Osteocyte (in vitro differentiated cells): ENCODE data around the gene DIP2C. TPM values are rescaled to one million over a fixed set of nuclear protein-coding genes. Genes with fewer than 3 reads are reported as not detected.

ENCODE experiments used
- DNase-seq: peaks from one replicate; pipeline ENCODE4 v3.0.0; 2021; ENCODE audit warnings: mixed read lengths; ENCODE audit not compliant: unreplicated experiment; ENCODE audit errors: extremely low spot score
- H3K27ac Mint-ChIP-seq: one replicate; pipeline ENCODE4 v1.8.0; 2021; ENCODE audit warnings: mild to moderate bottlenecking, mixed read lengths; ENCODE audit not compliant: unreplicated experiment
- H3K27me3 Mint-ChIP-seq: one replicate; pipeline ENCODE4 v1.8.0; 2021; ENCODE audit warnings: mixed read lengths; ENCODE audit not compliant: unreplicated experiment
- H3K36me3 Mint-ChIP-seq: one replicate; pipeline ENCODE4 v1.8.0; 2021; ENCODE audit warnings: mixed read lengths; ENCODE audit not compliant: unreplicated experiment
- H3K4me1 Mint-ChIP-seq: one replicate; pipeline ENCODE4 v1.8.0; 2021; ENCODE audit warnings: mixed read lengths; ENCODE audit not compliant: unreplicated experiment
- H3K4me3 Mint-ChIP-seq: one replicate; pipeline ENCODE4 v1.8.0; 2021; ENCODE audit warnings: mild to moderate bottlenecking, moderate library complexity, mixed read lengths; ENCODE audit not compliant: unreplicated experiment
- H3K9me3 Mint-ChIP-seq: one replicate; pipeline ENCODE4 v1.8.0; 2021; ENCODE audit warnings: mixed read lengths; ENCODE audit not compliant: unreplicated experiment
- CTCF ChIP-seq: fragments of 200-600 bp; sonication (generic); IDR thresholded peaks from 2 replicates; pipeline ENCODE4 v1.5.0; 2021; ENCODE audit warnings: antibody characterized with exemption, mild to moderate bottlenecking, moderate library complexity
- total RNA-seq: library from RNA; stranded (reverse); gene quantifications from 2 replicates; pipeline ENCODE4 v1.2.1, GENCODE V29; 2021

Gene DIP2C
- total RNA-seq, 1 donor from 2014 or later: 36.8 TPM

DNA sequence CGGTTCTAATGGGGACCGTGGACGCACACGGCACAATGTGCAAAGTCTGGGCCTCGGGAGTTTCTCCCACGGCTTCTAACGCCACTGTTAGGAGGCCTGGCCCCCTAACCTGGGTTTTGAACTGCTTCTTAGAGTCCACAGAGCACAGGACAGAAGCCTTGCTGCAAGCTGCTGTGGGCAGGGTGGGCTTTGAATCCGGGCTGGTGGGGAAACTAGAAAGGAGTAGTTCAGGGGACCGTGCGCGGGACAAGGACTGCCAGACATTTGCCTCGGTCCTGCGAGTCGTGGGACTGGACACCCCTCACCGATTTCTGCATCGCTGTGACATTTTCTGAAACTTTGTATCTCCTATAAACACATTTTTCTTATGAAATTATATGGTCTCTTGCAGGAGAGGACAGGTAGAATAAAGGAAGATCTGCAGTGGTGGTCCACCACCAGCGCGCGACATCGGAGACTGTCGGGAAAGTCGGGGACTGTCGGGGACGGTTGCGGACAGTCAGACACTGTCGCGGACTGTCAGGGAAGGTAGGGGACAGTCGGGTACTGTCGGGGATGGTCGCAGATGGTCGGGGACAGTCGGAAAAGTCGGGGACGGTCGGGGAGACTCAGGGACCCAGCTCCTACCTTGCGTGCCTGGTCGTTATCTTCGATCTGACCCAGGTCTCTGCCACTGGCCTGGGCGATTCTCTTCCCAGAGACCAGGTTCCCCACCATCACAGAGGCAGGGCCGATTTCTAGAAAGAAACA lies 332.1 kb downstream of the DIP2C start:
- Mint-ChIP-seq H3K4me1 (peaks cover 4% of the 10 kb centered on the region), H3K9me3 (no peaks in the 10 kb centered on the region), H3K4me3 (no peak overlapping the region), H3K27ac (no peak overlapping the region), H3K36me3 (peaks cover 42% of the 10 kb centered on the region), H3K27me3 (no peaks in the 10 kb centered on the region)
- DNase-seq: no peak
- no peak for TF ChIP-seq CTCF

DNA sequence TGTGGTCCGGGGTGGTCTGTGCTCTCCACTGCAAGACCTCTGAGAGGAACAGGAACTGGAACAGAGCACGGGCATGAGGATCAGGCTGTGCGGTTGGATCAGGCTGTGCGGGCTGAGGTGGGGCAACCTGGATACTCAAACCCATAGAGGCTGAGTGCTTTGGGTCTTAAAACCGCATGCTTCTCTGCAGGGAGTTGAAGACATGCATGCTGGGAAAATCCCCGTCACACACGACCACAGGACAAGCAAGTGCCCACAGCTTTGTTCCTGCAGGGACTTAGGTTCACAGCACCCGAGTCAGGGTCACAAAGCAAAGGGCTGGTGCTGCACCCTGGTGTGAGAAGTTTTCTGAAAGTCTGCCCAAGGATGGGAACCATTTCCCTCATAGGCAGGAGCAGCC lies 333.0 kb downstream of the DIP2C start:
- H3K27ac Mint-ChIP-seq: no peak overlapping the region
- peaks cover 37% of the 10 kb centered on the region for H3K36me3 Mint-ChIP-seq
- TF ChIP-seq CTCF: no peak
- DNase-seq: no peak
- no peak overlapping the region for H3K4me3 Mint-ChIP-seq
- no peaks in the 10 kb centered on the region for H3K9me3 Mint-ChIP-seq
- H3K4me1 Mint-ChIP-seq: no peaks in the 10 kb centered on the region
- H3K27me3 Mint-ChIP-seq: no peaks in the 10 kb centered on the region

DNA sequence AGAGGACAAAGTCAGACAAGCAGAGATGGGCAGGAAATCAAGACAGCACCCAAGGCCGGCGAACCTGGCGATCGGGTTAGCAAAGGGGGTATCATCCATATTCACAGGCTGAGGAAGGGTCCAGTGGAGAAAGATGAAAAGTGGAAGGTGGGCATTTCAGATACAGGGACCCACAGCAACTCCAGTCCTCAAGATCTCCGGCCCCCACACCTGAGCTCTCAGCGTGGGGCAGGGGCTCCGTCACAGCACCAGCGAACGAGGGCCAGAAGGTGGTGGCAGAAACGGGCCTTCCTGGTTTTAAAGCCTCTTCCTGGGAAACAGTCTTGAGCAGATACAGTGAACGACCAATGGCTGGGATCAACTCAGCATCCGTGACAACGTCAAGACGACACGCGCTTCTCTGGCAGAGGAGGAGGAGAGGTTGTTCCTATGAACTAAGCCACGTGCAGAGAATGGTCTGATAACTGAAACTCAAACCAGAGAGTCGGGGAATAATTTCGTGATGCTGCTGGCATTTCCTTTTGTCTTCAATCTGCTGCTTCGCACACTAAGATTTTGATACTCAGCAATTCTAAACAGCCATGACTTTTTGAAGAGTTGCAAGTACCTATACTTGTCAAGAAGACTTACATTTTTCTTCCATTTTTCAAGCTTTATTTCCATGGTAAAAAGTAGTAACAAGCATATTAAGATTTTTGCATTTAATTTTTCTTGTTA lies 334.4 kb downstream of the DIP2C start:
- DNase-seq: no peak
- H3K4me3 Mint-ChIP-seq: no peak overlapping the region
- TF ChIP-seq CTCF: no peak
- peaks cover 32% of the 10 kb centered on the region for H3K36me3 Mint-ChIP-seq
- H3K4me1 Mint-ChIP-seq: no peaks in the 10 kb centered on the region
- H3K27me3 Mint-ChIP-seq: no peaks in the 10 kb centered on the region
- H3K9me3 Mint-ChIP-seq: no peaks in the 10 kb centered on the region
- no peak overlapping the region for H3K27ac Mint-ChIP-seq

DNA sequence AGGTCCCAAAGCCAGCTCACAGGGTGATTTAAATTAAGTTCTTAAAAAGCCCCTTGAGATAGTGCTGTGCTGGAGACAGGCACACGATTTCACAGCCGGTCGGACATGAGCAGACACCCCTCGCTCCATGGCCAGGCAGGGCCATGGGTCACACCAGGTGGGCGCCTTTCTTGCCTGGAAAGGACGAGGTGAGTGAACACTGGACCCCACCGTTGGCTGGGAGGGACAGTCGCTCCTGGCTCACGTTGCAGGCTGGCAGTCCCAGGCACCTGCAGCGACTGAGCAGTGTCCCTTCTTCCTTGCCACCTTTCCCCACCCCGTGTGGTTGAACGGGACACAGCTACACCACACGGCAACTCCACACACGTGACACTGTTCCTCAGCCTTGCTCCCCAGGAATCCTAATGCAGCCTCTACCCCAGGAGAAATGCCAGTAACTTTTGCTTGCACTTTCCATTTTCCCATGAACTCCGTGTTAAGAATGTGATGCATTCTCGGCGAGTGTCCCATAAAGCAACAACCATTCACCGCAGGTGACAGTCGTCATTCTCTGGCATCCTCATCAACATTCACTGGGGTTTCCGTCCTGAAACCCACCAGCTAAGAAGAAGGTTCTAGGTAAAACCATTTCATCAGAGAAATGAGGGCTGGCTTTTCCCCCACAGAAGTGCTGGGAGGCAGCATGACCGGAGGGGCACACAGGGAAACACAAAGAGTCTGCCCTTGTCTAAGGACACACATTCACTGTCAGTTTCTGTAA lies 336.8 kb downstream of the DIP2C start:
- peaks cover 32% of the 10 kb centered on the region for H3K36me3 Mint-ChIP-seq

More for the DNA sequence above, 336.8 kb downstream of the DIP2C start:
- H3K27ac Mint-ChIP-seq: no peak overlapping the region
- no peak for TF ChIP-seq CTCF
- DNase-seq: no peak
- no peak overlapping the region for H3K4me3 Mint-ChIP-seq
- no peaks in the 10 kb centered on the region for H3K27me3 Mint-ChIP-seq
- no peaks in the 10 kb centered on the region for H3K4me1 Mint-ChIP-seq
- H3K9me3 Mint-ChIP-seq: no peaks in the 10 kb centered on the region
